ENCODE measurements around the gene AHI1. TPM values are rescaled to one million over a fixed set of nuclear protein-coding genes. Genes with fewer than 3 reads are reported as not detected.

The AHI1 gene
- polyA plus RNA-seq, 1 donor (not counting 4 experiments of a cell fraction or from before 2014, with no cell fraction given) = 7.0 TPM

DNA sequence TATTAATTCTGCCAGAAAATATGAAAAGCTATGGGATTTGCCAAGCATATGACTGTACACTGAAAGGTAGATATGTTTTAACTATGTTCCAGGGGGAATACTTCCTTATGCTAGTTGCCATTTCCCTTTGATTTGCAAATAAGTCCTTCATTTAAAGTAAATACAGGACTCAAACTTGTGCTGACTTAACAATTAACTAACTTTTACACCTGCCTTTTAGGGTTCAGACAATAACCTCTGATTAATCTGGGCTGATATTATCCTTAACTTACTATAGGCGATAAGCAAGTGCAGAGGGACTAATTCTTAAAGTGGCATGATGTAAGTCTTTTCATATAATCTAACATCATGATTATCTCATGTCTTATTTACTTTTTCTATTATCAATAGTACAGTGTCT, 143.1 kb downstream of the AHI1 start:
- FAIRE-seq (no peak), DNase-seq (ENCODE audit: low read depth, low spot score) (no peak)
- Histone ChIP-seq H3K4me1 (ENCODE audit: control insufficient read depth, extremely low read depth, insufficient read depth, low read length) (peaks cover 7% of the 10 kb centered on the region), H4K20me1 (ENCODE audit: control insufficient read depth, extremely low read depth, insufficient read depth, low read length) (no peaks in the 10 kb centered on the region), H3K27me3 (ENCODE audit: control insufficient read depth, extremely low read depth, insufficient read depth, low read length) (no peaks in the 10 kb centered on the region), H3K36me3 (ENCODE audit: control insufficient read depth in 2 of 2, extremely low read depth in 1 of 2, insufficient read depth in 2 of 2, low read length in 2 of 2) (no peaks in the 10 kb centered on the region), H2AFZ (ENCODE audit: control insufficient read depth, low read length) (no peak overlapping the region), H3K79me2 (ENCODE audit: control insufficient read depth, insufficient read depth, low read length) (no peaks in the 10 kb centered on the region), H3K4me3 (ENCODE audit: control insufficient read depth in 2 of 3, extremely low read depth in 1 of 3, insufficient read depth in 2 of 3, low read depth in 1 of 3, low read length in 3 of 3) (no peak overlapping the region), H3K9me3 (ENCODE audit: control insufficient read depth, low read depth, low read length) (no peaks in the 10 kb centered on the region), H3K4me2 (ENCODE audit: control insufficient read depth, extremely low read depth, insufficient read depth, low read depth, low read length) (no peak overlapping the region), H3K9ac (ENCODE audit: control insufficient read depth, extremely low read depth, insufficient read depth, low read length) (no peak overlapping the region), H3K9me1 (ENCODE audit: control insufficient read depth, extremely low read depth, insufficient read depth, low read length) (no peaks in the 10 kb centered on the region), H3K27ac (ENCODE audit: control insufficient read depth, insufficient read depth, low read length) (no peak overlapping the region)
- TF ChIP-seq EZH2 (IDR thresholded peaks at IDR 0.05; ENCODE audit: low read length) = no peak
- TF ChIP-seq, protein P1, sequence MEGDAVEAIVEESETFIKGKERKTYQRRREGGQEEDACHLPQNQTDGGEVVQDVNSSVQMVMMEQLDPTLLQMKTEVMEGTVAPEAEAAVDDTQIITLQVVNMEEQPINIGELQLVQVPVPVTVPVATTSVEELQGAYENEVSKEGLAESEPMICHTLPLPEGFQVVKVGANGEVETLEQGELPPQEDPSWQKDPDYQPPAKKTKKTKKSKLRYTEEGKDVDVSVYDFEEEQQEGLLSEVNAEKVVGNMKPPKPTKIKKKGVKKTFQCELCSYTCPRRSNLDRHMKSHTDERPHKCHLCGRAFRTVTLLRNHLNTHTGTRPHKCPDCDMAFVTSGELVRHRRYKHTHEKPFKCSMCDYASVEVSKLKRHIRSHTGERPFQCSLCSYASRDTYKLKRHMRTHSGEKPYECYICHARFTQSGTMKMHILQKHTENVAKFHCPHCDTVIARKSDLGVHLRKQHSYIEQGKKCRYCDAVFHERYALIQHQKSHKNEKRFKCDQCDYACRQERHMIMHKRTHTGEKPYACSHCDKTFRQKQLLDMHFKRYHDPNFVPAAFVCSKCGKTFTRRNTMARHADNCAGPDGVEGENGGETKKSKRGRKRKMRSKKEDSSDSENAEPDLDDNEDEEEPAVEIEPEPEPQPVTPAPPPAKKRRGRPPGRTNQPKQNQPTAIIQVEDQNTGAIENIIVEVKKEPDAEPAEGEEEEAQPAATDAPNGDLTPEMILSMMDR (optimal IDR thresholded peaks at IDR 0.05 in 1 of 3, IDR thresholded peaks at IDR 0.05 in 1 of 3, conservative IDR thresholded peaks at IDR 0.05 in 1 of 3; ENCODE audit: extremely low read depth in 1 of 3, insufficient read depth in 2 of 3, low read length in 3 of 3) = no peak
- dilution Hi-C loops (cut with MboI; ENCODE audit: extremely low pct_ligation_motif_present, low sequenced_read_pairs) = no loop called here

DNA sequence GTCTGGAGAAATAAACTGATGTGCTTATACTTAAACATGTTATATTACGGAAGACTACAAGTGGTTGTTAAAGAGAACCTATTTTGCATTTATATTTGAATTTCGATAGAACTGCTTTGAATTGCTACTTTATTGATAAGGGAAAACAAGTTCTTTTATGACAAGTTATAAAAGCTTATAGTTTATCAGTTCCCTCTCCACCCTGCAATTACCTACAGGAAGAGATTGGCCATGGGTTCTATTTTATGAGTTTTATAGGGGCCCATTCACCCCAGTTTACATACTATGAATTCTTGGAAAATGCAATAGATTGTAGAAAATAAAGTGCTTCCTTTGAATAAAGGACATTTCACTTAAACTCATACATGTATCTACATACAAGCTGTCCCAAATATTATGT, 144.4 kb downstream of the AHI1 start:
- Histone ChIP-seq H3K4me1 (ENCODE audit: control insufficient read depth, extremely low read depth, insufficient read depth, low read length) (no peaks in the 10 kb centered on the region), H3K36me3 (ENCODE audit: control insufficient read depth in 2 of 2, extremely low read depth in 1 of 2, insufficient read depth in 2 of 2, low read length in 2 of 2) (no peaks in the 10 kb centered on the region), H3K9ac (ENCODE audit: control insufficient read depth, extremely low read depth, insufficient read depth, low read length) (no peak overlapping the region), H3K9me3 (ENCODE audit: control insufficient read depth, low read depth, low read length) (no peaks in the 10 kb centered on the region), H3K9me1 (ENCODE audit: control insufficient read depth, extremely low read depth, insufficient read depth, low read length) (no peaks in the 10 kb centered on the region), H2AFZ (ENCODE audit: control insufficient read depth, low read length) (no peak overlapping the region), H3K4me2 (ENCODE audit: control insufficient read depth, extremely low read depth, insufficient read depth, low read depth, low read length) (no peak overlapping the region), H3K79me2 (ENCODE audit: control insufficient read depth, insufficient read depth, low read length) (no peaks in the 10 kb centered on the region), H3K27me3 (ENCODE audit: control insufficient read depth, extremely low read depth, insufficient read depth, low read length) (no peaks in the 10 kb centered on the region), H4K20me1 (ENCODE audit: control insufficient read depth, extremely low read depth, insufficient read depth, low read length) (no peaks in the 10 kb centered on the region), H3K4me3 (ENCODE audit: control insufficient read depth in 2 of 3, extremely low read depth in 1 of 3, insufficient read depth in 2 of 3, low read depth in 1 of 3, low read length in 3 of 3) (no peak overlapping the region), H3K27ac (ENCODE audit: control insufficient read depth, insufficient read depth, low read length) (no peak overlapping the region)
- dilution Hi-C loops (cut with MboI; ENCODE audit: extremely low pct_ligation_motif_present, low sequenced_read_pairs) = no loop called here
- DNase-seq (ENCODE audit: low read depth, low spot score) = no peak
- TF ChIP-seq, protein P1 (optimal IDR thresholded peaks at IDR 0.05 in 1 of 3, IDR thresholded peaks at IDR 0.05 in 1 of 3, conservative IDR thresholded peaks at IDR 0.05 in 1 of 3; ENCODE audit: extremely low read depth in 1 of 3, insufficient read depth in 2 of 3, low read length in 3 of 3) = no peak
- TF ChIP-seq EZH2 (IDR thresholded peaks at IDR 0.05; ENCODE audit: low read length) = no peak
- FAIRE-seq = no peak

All from keratinocyte (primary cell).